Body of pancreas (tissue), 4 donors: ENCODE measurements around the gene IGSF6. TPM values are rescaled to one million over a fixed set of nuclear protein-coding genes. Genes with fewer than 3 reads are reported as not detected.

Experiments used
- ATAC-seq: fragments of 150-250 bp; one replicate; pipeline ENCODE4 v1.9.1; 2016
- DNase-seq, 4 donors: peaks; one replicate each; pipeline ENCODE4 v3.0.0-alpha.2; 2019
- H3K27ac ChIP-seq, 4 donors: fragments of 200-600 bp; sonication (generic); 1 replicate in 3 of 4; 2 replicates in 1 of 4; pipeline versions ENCODE4 v1.5.1 to v1.6.1; 2016 to 2019; ENCODE audit warnings: mild to moderate bottlenecking in 1 of 4, mixed read lengths in 1 of 4, moderate library complexity in 1 of 4
- H3K27me3 ChIP-seq, 2 donors: fragments of 200-600 bp; sonication (generic); one replicate each; pipeline ENCODE4 v1.6.0; 2016; ENCODE audit warnings: mild to moderate bottlenecking in 1 of 2
- H3K36me3 ChIP-seq, 2 donors: fragments of 200-600 bp; sonication (generic); replicated peaks in 1 of 2; 2 replicates each; pipeline ENCODE4 v1.5.1; 2016; ENCODE audit warnings: low read depth in 2 of 2; ENCODE audit not compliant: insufficient read depth in 1 of 2
- H3K4me1 ChIP-seq: fragments of 200-600 bp; sonication (generic); one replicate; pipeline ENCODE4 v1.6.0; 2016
- H3K4me3 ChIP-seq, 2 donors: fragments of 200-600 bp; sonication (generic); 1 replicate in 1 of 2; 2 replicates in 1 of 2; pipeline ENCODE4 v1.5.1; 2016 to 2019
- H3K9me3 ChIP-seq, 3 donors: fragments of 200-600 bp; sonication (generic); 1 replicate in 2 of 3; 2 replicates in 1 of 3; pipeline ENCODE4 v1.5.1; 2016
- CTCF ChIP-seq, 7 experiments: fragments of 450-650 bp in 4 of 7; fragments of 200-600 bp in 3 of 7; sonication (generic) in 3 of 7; IDR thresholded peaks; one replicate each; pipeline ENCODE4 v1.5.1; 2016 to 2019; ENCODE audit warnings: antibody characterized with exemption in 7 of 7
- POLR2A ChIP-seq, 3 donors: fragments of 450-650 bp; IDR thresholded peaks; one replicate each; pipeline ENCODE4 v1.6.1; 2016; ENCODE audit warnings: antibody characterized with exemption in 3 of 3, mild to moderate bottlenecking in 2 of 3
- WGBS, 2 donors: methylation state at CpG; one replicate each; pipeline ENCODE4 v1.1.5; 2017; 5-methylcytosine and 5-hydroxymethylcytosine counted together
- intact Hi-C: fragments of 100-400 bp; cut with DNase I; formaldehyde crosslinking; loops from one replicate; pipeline ENCODE4 v1.15.1; 2023
- total RNA-seq, 2 donors: library from RNA; depleted of rRNA; stranded (reverse); fragments of >200 nt; gene quantifications; one replicate each; pipeline ENCODE4 v1.1.0, GENCODE V29; 2016

IGSF6 gene
- total RNA-seq, 2 donors from 2014 or later = 1.3 TPM; not detected in 1

- DNase-seq = no peak
- H3K4me3 ChIP-seq = no peak overlapping the region
- H3K4me1 ChIP-seq = peaks cover 16% of the 10 kb centered on the region
- H3K27ac ChIP-seq = no peak overlapping the region
- intact Hi-C loops = no loop called here
- no peak for ATAC-seq
- no peak for TF ChIP-seq POLR2A (IDR thresholded peaks at IDR 0.05)
- TF ChIP-seq CTCF (IDR thresholded peaks at IDR 0.05) = no peak
- H3K27me3 ChIP-seq = no peaks in the 10 kb centered on the region
- no peaks in the 10 kb centered on the region for H3K9me3 ChIP-seq
- WGBS, 2 donors = 76 to 81% methylated on average over 2 of the region's 2 CpGs
- H3K36me3 ChIP-seq = no peaks in the 10 kb centered on the region
These were observed 54.8 kb downstream of the IGSF6 start for GRCh38 chr16:21597561-21598030.

DNA sequence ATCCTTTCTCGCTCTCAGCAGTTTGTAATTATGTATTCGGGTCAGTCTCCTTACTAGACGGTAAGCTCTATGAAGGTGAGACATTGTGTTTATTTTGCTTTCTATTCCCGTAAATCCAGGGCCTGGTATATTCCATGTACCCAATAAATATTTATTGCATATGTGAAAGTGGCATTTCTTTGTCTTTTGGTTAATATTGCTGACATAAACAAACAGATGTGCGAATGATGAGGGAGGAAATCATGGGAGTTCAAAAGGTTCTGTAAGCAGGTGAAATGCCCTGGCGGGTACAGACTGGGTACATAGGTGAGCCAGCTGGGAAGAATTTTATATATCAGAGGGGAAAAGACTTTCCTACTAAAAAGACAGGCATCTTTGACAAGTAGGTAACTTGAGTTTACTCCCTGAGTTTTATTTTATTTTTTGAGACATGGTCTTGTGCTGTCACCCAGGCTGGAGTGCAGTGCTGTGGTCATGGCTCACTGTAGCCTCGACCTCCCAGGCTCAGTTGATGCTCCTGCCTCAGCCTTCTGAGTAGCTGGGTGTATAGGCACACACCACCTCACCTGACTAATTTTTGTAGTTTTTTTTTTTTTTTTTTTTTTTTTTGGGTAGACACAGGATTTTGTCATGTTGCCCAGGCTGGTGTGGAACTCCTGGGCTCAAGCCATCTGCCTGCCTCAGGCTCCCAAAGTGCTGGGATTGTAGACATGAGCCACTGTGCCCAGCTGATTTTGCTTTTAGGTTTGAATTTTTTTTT is 58.7 kb downstream of the IGSF6 start:
- DNase-seq (no peak), ATAC-seq (no peak)
- H3K9me3 ChIP-seq = no peaks in the 10 kb centered on the region
- 69 to 75% methylated on average over 7 of the region's 7 CpGs for WGBS, 2 donors
- no peaks in the 10 kb centered on the region for H3K36me3 ChIP-seq
- H3K4me3 ChIP-seq = no peak overlapping the region
- no peaks in the 10 kb centered on the region for H3K27me3 ChIP-seq
- no peak overlapping the region for H3K27ac ChIP-seq
- TF ChIP-seq CTCF (IDR thresholded peaks at IDR 0.05) (no peak), POLR2A (IDR thresholded peaks at IDR 0.05) (no peak)
- H3K4me1 ChIP-seq = peaks cover 4% of the 10 kb centered on the region
- intact Hi-C loops = no loop called here

DNA sequence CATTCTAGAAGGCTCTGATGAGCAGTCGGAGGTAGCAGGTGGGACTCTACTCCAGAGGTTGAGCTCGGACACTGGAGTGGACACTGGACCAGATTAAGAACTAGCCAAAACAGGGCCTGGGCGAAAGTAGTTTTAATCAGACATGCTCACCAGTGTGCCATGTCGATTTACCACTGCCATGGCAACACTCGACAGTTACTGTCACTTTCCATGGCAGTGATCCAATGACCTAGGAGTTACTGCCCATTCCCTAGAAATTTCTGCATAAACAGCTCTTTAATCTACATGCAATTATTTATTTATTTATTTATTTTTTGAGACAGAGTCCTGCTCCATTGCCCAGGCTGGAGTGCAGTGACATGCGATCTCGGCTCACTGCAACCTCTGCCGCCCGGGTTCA is 60.2 kb downstream of the IGSF6 start:
- WGBS, 2 donors = 82 to 84% methylated on average over 9 of the region's 9 CpGs
- Histone ChIP-seq H3K27ac (no peak overlapping the region), H3K27me3 (no peaks in the 10 kb centered on the region), H3K4me3 (no peak overlapping the region), H3K9me3 (no peaks in the 10 kb centered on the region), H3K4me1 (no peaks in the 10 kb centered on the region), H3K36me3 (no peaks in the 10 kb centered on the region)
- intact Hi-C loops = no loop called here
- no peak for DNase-seq
- no peak for ATAC-seq
- TF ChIP-seq POLR2A (IDR thresholded peaks at IDR 0.05) (no peak), CTCF (IDR thresholded peaks at IDR 0.05) (no peak)

GRCh38 chr16:21590796-21591195 is 61.6 kb downstream of the IGSF6 start:
- intact Hi-C loops = no loop called here
- Histone ChIP-seq H3K4me1 (no peaks in the 10 kb centered on the region), H3K27ac (no peak overlapping the region), H3K27me3 (no peaks in the 10 kb centered on the region), H3K4me3 (no peak overlapping the region), H3K36me3 (no peaks in the 10 kb centered on the region), H3K9me3 (no peaks in the 10 kb centered on the region)
- no peak for ATAC-seq
- no peak for TF ChIP-seq CTCF (IDR thresholded peaks at IDR 0.05)
- TF ChIP-seq POLR2A (IDR thresholded peaks at IDR 0.05) = no peak
- no peak for DNase-seq
- 49% methylated on average over 2 of the region's 2 CpGs for WGBS, 2 donors

DNA sequence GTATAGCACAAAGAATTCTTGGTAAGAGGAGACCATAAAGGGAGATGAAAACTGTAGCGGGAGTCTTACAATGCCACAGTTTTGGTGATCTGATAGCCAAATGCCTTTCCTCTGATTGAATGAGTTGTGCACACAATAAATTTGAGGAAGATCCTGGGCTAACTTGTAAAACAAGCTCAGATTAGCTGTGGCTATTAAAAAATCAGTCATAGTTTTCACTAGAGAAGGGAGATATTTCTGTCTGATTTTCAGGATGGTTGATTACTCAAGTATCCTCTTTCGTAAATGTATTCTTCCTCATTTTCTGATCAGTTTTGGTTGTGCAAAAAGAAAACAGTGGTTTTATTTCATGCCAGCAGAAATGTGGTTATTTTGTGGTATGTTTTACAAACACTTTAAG is 62.1 kb downstream of the IGSF6 start:
- DNase-seq = no peak
- 64 to 88% methylated on average over 2 of the region's 2 CpGs for WGBS, 2 donors
- H3K27ac ChIP-seq = no peak overlapping the region
- H3K4me1 ChIP-seq = no peaks in the 10 kb centered on the region
- no peaks in the 10 kb centered on the region for H3K36me3 ChIP-seq
- TF ChIP-seq CTCF (IDR thresholded peaks at IDR 0.05) = no peak
- no peak for TF ChIP-seq POLR2A (IDR thresholded peaks at IDR 0.05)
- intact Hi-C loops = no loop called here
- H3K9me3 ChIP-seq = no peaks in the 10 kb centered on the region
- no peaks in the 10 kb centered on the region for H3K27me3 ChIP-seq
- no peak overlapping the region for H3K4me3 ChIP-seq
- ATAC-seq = no peak
